Stimulated activated CD4-positive, alpha-beta T cell treated with anti-CD3 and anti-CD28 coated beads, Interleukin-12 subunit alpha, Interleukin-12 subunit beta, amount 100 ng/mL, for 48 hours (primary cell): Measurements from ENCODE around the gene ACP1.
A peak's percentile ranks its signal among the peaks of the same experiment; 100 is the strongest.

Source experiments
- DNase-seq, 3 donors: peaks; one replicate each; pipeline ENCODE4 v3.0.0-alpha.2; 2020; ENCODE audit warnings: low read depth in 2 of 3, low spot score in 1 of 3

The ACP1 gene

GRCh38 chr2:279956-280649, 15.4 kb downstream of the ACP1 start:
- DNase-seq, result no peak

GRCh38 chr2:280650-281110, 15.9 kb downstream of the ACP1 start:
- DNase-seq, result no peak

GRCh38 chr2:281381-281780, 16.6 kb downstream of the ACP1 start:
- no peak for DNase-seq

GRCh38 chr2:282371-283263, 17.9 kb downstream of the ACP1 start:
- no peak for DNase-seq

- no peak for DNase-seq
Observed at GRCh38 chr2:283996-284794, 19.4 kb downstream of the ACP1 start.

GRCh38 chr2:284896-285492, 20.2 kb downstream of the ACP1 start:
- no peak for DNase-seq

- DNase-seq, result no peak
Observed at GRCh38 chr2:285531-285930, 20.8 kb downstream of the ACP1 start.

GRCh38 chr2:286035-286434, 21.3 kb downstream of the ACP1 start:
- DNase-seq, result no peak

- no peak for DNase-seq
Observed at GRCh38 chr2:286774-287392, 22.1 kb downstream of the ACP1 start.

- DNase-seq, result no peak
Observed at GRCh38 chr2:287471-287885, 22.7 kb downstream of the ACP1 start.

GRCh38 chr2:287911-288757, 23.4 kb downstream of the ACP1 start, which contains the start of gene ALKAL2:
Gene ALKAL2 (minus strand): TSS chr2:288091. CDS start chr2:287835, 256 bp downstream.
- no peak for DNase-seq

GRCh38 chr2:288758-289361, 24.1 kb downstream of the ACP1 start:
- no peak for DNase-seq

- no peak for DNase-seq
Observed at GRCh38 chr2:289362-290089, 24.8 kb downstream of the ACP1 start.

GRCh38 chr2:290090-290722, 25.5 kb downstream of the ACP1 start:
- peak in 2 of 3 donors; percentile 23 to 27 for DNase-seq

GRCh38 chr2:295090-295489, 30.3 kb downstream of the ACP1 start:
- no peak for DNase-seq

GRCh38 chr2:296354-296753, 31.6 kb downstream of the ACP1 start:
- no peak for DNase-seq

GRCh38 chr2:305366-305765, 40.6 kb downstream of the ACP1 start:
- DNase-seq, result no peak
